GM12875 (cell line): Measurements from ENCODE around the gene EML6.

Experiments used
- H3K4me3 ChIP-seq: one replicate; pipeline ENCODE4 v1.5.1; 2011; ENCODE audit warnings: low read depth, low read length, control low read depth
- CTCF ChIP-seq: IDR thresholded peaks from 2 replicates; pipeline ENCODE4 v1.5.1; 2011; ENCODE audit warnings: low read depth, mild to moderate bottlenecking, control low read depth, inconsistent platforms, low read length, moderate library complexity, borderline replicate concordance; ENCODE audit not compliant: insufficient read depth

EML6 gene

GRCh38 chr2:54906716-54907115, 183.3 kb downstream of the EML6 start:
- TF ChIP-seq CTCF, result no peak
- H3K4me3 ChIP-seq, result no peak overlapping the region

- no peak overlapping the region for H3K4me3 ChIP-seq
- TF ChIP-seq CTCF, result no peak
These were observed 184.2 kb downstream of the EML6 start for GRCh38 chr2:54907663-54908062.

- no peak overlapping the region for H3K4me3 ChIP-seq
- no peak for TF ChIP-seq CTCF
These were observed 185.1 kb downstream of the EML6 start for GRCh38 chr2:54908591-54908990.

- TF ChIP-seq CTCF, result no peak
- H3K4me3 ChIP-seq, result no peak overlapping the region
These were observed 185.5 kb downstream of the EML6 start for GRCh38 chr2:54909001-54909400.

DNA sequence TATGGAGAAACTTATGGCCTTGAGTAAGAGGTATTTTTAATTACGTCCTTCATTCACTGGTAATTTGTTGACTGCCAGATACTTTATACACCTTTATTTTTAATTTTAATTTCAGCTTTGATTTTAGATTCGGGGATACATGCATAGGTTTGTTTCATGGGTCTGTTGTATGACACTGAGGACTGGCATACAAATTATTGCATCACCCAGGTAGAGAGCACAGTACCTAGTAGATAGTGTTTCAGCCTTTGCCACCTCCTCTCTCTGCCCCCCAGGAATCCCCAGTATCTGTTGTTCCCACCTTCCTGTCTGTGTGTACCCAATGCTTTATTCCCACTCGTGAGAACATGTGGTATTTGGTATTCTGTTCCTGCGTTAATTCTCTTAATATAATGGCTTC, 188.8 kb downstream of the EML6 start:
- H3K4me3 ChIP-seq, result no peak overlapping the region
- TF ChIP-seq CTCF, result no peak

DNA sequence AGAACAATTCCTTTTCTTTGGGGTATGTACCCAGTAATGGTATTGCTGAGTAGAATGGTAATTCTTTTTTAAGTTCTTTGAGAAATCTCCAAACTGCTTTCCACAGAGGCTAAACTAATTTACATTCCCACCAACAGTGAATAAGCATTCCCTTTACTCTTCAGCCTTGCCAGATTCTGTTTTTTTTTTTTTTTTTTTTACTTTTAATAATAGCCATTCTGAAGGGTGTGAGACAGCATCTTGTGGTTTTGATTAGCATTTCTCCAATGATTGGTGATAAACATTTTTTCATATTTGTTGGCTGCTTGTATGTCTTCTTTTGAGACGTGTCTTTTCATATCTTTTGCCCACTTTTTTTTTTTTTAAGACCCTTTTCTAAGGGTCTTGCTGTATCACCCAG, 189.4 kb downstream of the EML6 start:
- no peak overlapping the region for H3K4me3 ChIP-seq
- TF ChIP-seq CTCF, result no peak

- TF ChIP-seq CTCF, result no peak
- no peak overlapping the region for H3K4me3 ChIP-seq
These were observed 191.2 kb downstream of the EML6 start for GRCh38 chr2:54914637-54915036.
